ENCODE data around the gene GAL. TPM values are rescaled to one million over a fixed set of nuclear protein-coding genes. Genes with fewer than 3 reads are reported as not detected.

Gene GAL
- total and polyA plus RNA-seq, 2 experiments from 2014 or later = 0.97 to 24.7 TPM

DNA sequence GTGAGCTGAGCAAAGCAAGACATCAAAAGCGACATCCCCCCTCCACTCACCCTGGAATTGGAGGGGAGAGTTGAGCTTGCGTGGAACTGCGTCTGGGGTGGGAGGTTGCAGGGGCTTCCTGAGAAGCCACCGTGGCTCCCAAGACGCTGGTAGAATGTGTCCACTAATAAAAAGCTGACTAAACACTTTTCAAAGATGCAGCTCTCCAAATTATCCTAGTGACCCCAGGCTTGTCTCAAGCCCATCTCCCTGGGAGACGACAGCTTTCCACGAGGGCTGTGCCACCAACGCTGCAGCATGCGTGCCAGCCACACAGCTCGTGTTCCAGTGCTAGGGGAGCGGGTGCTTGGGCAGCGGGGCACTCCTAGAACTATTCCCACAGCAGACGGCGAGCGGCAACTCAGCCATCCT, 6.3 kb upstream of the GAL start:
- H3K4me3 ChIP-seq = no peak overlapping the region
- 77 to 80% methylated on average over 15 of the region's 15 CpGs for WGBS, 2 experiments (ENCODE audit: low coverage in 1 of 2, low lambda C conversion rate in 2 of 2, missing lambda C conversion rate in 2 of 2)
- H3K27me3 ChIP-seq (replicated peaks; ENCODE audit: insufficient read depth) = no peaks in the 10 kb centered on the region
- DNase-seq = no peak
- no peak overlapping the region for H3K27ac ChIP-seq
- H3K79me2 ChIP-seq (ENCODE audit: insufficient read depth) = no peaks in the 10 kb centered on the region
- no peak overlapping the region for H3K9ac ChIP-seq
- no peak overlapping the region for H3K4me2 ChIP-seq (ENCODE audit: unreplicated experiment)
- in situ Hi-C loops (cut with MboI) = no loop called here
- peaks cover 15% of the 10 kb centered on the region for H3K4me1 ChIP-seq (ENCODE audit: insufficient read depth)
- H4K20me1 ChIP-seq (ENCODE audit: insufficient read depth) = no peaks in the 10 kb centered on the region
- no peak overlapping the region for H2AFZ ChIP-seq
- TF ChIP-seq EZH2 (IDR thresholded peaks at IDR 0.05; ENCODE audit: insufficient read depth, poor library complexity, severe bottlenecking) = no peak
- no peak for TF ChIP-seq EZH2phosphoT487 (IDR thresholded peaks at IDR 0.05; ENCODE audit: insufficient read depth, low read depth)
- H3K9me2 ChIP-seq (ENCODE audit: insufficient read depth) = no peaks in the 10 kb centered on the region
- peaks cover 15% of the 10 kb centered on the region for H3F3A ChIP-seq (ENCODE audit: insufficient read depth)
- no peaks in the 10 kb centered on the region for H3K36me3 ChIP-seq (ENCODE audit: low read depth)
- H3K9me3 ChIP-seq (ENCODE audit: low read depth) = no peaks in the 10 kb centered on the region

DNA sequence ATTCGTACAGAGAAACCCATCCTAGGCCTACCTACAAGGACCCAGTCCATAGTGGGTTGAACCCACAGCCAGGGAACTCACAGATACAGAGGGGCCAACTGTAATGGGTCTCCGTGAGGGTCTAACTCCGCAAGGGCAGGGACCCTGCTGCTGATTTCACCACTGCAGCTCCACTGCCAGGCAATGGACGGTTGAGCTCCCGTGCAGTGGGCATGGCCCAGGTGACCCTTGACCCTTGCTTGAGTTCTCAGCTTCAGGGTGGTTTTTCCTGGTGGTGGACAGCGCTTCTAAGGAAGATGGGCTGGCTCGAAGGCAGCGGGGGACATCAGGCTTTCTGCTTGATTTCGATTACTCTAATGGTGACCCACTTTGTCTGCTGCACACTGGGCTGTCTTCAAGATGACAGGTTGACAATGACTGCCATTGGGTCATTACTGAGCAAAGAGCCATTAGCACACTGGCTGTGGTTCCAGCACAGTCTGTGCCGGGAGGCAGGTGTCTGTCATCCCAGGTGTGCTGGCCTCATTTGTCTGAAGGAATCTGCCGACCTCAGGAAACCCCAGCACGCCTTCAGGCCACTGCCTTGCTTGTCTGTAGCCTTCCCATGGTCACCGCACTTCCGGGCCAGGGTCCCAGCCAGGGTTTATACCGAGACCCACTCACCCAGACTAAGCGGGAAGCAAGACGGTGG, 3.7 kb upstream of the GAL start:
- TF ChIP-seq EZH2phosphoT487 (IDR thresholded peaks at IDR 0.05; ENCODE audit: insufficient read depth, low read depth) (no peak), EZH2 (IDR thresholded peaks at IDR 0.05; ENCODE audit: insufficient read depth, poor library complexity, severe bottlenecking) (no peak)
- WGBS, 2 experiments (ENCODE audit: low coverage in 1 of 2, low lambda C conversion rate in 2 of 2, missing lambda C conversion rate in 2 of 2) = 92 to 94% methylated on average over 17 of the region's 17 CpGs
- Histone ChIP-seq H3K9me2 (ENCODE audit: insufficient read depth) (no peaks in the 10 kb centered on the region), H3K4me1 (ENCODE audit: insufficient read depth) (peaks cover 18% of the 10 kb centered on the region), H3K79me2 (ENCODE audit: insufficient read depth) (no peaks in the 10 kb centered on the region), H2AFZ (no peak overlapping the region), H3F3A (ENCODE audit: insufficient read depth) (peaks cover 18% of the 10 kb centered on the region), H3K9ac (no peak overlapping the region), H4K20me1 (ENCODE audit: insufficient read depth) (no peaks in the 10 kb centered on the region), H3K4me2 (ENCODE audit: unreplicated experiment) (no peak overlapping the region), H3K27ac (no peak overlapping the region), H3K4me3 (no peak overlapping the region), H3K36me3 (ENCODE audit: low read depth) (no peaks in the 10 kb centered on the region), H3K27me3 (replicated peaks; ENCODE audit: insufficient read depth) (no peaks in the 10 kb centered on the region), H3K9me3 (ENCODE audit: low read depth) (no peaks in the 10 kb centered on the region)
- DNase-seq = no peak
- in situ Hi-C loops (cut with MboI) = no loop called here

GRCh38 chr11:68682531-68682961, 1.8 kb upstream of the GAL start:
- H3K27ac ChIP-seq = 0 out of 2 replicates have a peak overlapping the region, but pooled peaks have one; percentile 5
- H3K4me3 ChIP-seq = no peak overlapping the region
- no peaks in the 10 kb centered on the region for H3K9me2 ChIP-seq (ENCODE audit: insufficient read depth)
- no peaks in the 10 kb centered on the region for H3K9me3 ChIP-seq (ENCODE audit: low read depth)
- WGBS, 2 experiments (ENCODE audit: low coverage in 1 of 2, low lambda C conversion rate in 2 of 2, missing lambda C conversion rate in 2 of 2) = 15 to 20% methylated on average over 8 to 9 of the region's 9 CpGs
- H3F3A ChIP-seq (ENCODE audit: insufficient read depth) = peaks cover 18% of the 10 kb centered on the region
- no peaks in the 10 kb centered on the region for H3K36me3 ChIP-seq (ENCODE audit: low read depth)
- no peak overlapping the region for H3K9ac ChIP-seq
- no peak for TF ChIP-seq EZH2phosphoT487 (IDR thresholded peaks at IDR 0.05; ENCODE audit: insufficient read depth, low read depth)
- TF ChIP-seq EZH2 (IDR thresholded peaks at IDR 0.05; ENCODE audit: insufficient read depth, poor library complexity, severe bottlenecking) = no peak
- H2AFZ ChIP-seq = no peak overlapping the region
- in situ Hi-C loops (cut with MboI) = no loop called here
- no peaks in the 10 kb centered on the region for H4K20me1 ChIP-seq (ENCODE audit: insufficient read depth)
- peak; percentile 65 for DNase-seq
- H3K79me2 ChIP-seq (ENCODE audit: insufficient read depth) = no peaks in the 10 kb centered on the region
- no peaks in the 10 kb centered on the region for H3K27me3 ChIP-seq (replicated peaks; ENCODE audit: insufficient read depth)
- peaks cover 13% of the 10 kb centered on the region for H3K4me1 ChIP-seq (ENCODE audit: insufficient read depth)
- no peak overlapping the region for H3K4me2 ChIP-seq (ENCODE audit: unreplicated experiment)

GRCh38 chr11:68683121-68683520, 1.2 kb upstream of the GAL start:
- in situ Hi-C loops (cut with MboI) = no loop called here
- Histone ChIP-seq H3F3A (ENCODE audit: insufficient read depth) (peaks cover 18% of the 10 kb centered on the region), H3K79me2 (ENCODE audit: insufficient read depth) (no peaks in the 10 kb centered on the region), H3K9me3 (ENCODE audit: low read depth) (no peaks in the 10 kb centered on the region), H2AFZ (no peak overlapping the region), H3K27ac (no peak overlapping the region), H4K20me1 (ENCODE audit: insufficient read depth) (no peaks in the 10 kb centered on the region), H3K4me3 (no peak overlapping the region), H3K4me2 (ENCODE audit: unreplicated experiment) (no peak overlapping the region), H3K4me1 (ENCODE audit: insufficient read depth) (peaks cover 13% of the 10 kb centered on the region), H3K36me3 (ENCODE audit: low read depth) (no peaks in the 10 kb centered on the region), H3K9ac (no peak overlapping the region), H3K27me3 (replicated peaks; ENCODE audit: insufficient read depth) (no peaks in the 10 kb centered on the region), H3K9me2 (ENCODE audit: insufficient read depth) (no peaks in the 10 kb centered on the region)
- 43 to 56% methylated on average over 7 of the region's 7 CpGs for WGBS, 2 experiments (ENCODE audit: low coverage in 1 of 2, low lambda C conversion rate in 2 of 2, missing lambda C conversion rate in 2 of 2)
- TF ChIP-seq EZH2phosphoT487 (IDR thresholded peaks at IDR 0.05; ENCODE audit: insufficient read depth, low read depth) = no peak
- TF ChIP-seq EZH2 (IDR thresholded peaks at IDR 0.05; ENCODE audit: insufficient read depth, poor library complexity, severe bottlenecking) = no peak
- no peak for DNase-seq
